Caco-2 (cell line): Measurements from ENCODE around the gene TMEM259. TPM values are rescaled to one million over a fixed set of nuclear protein-coding genes. Genes with fewer than 3 reads are reported as not detected.

Source experiments
- BruUV-seq: library from RNA; stranded (reverse); fragments of 400-500 nt; replicated peaks from 2 replicates; lab custom pipeline; 2021; lab: Mats Ljungman, UMichigan
- CTCF ChIA-PET: fragments of 300-600 bp; sonication (Branson Sonifier 250); formaldehyde crosslinking; loops from one replicate; lab custom pipeline; 2022; ENCODE audit warnings: antibody characterized with exemption; lab: Charles Lee
- POLR2A ChIA-PET: fragments of 300-600 bp; sonication (Branson Sonifier 250); formaldehyde crosslinking; loops from one replicate; lab custom pipeline; 2022; ENCODE audit warnings: antibody characterized with exemption; lab: Charles Lee
- DNase-seq, 2 experiments: peaks; one replicate each; pipeline versions ENCODE4 v3.0.0 to v3.0.0-alpha.2; 2020 to 2022
- H3K27me3 ChIP-seq: replicated peaks from 2 replicates; pipeline ENCODE4 v1.6.0; 2011; ENCODE audit warnings: low read length; ENCODE audit not compliant: control insufficient read depth, insufficient read depth
- H3K36me3 ChIP-seq: 2 replicates; pipeline ENCODE4 v1.5.1; 2011; ENCODE audit warnings: low read length; ENCODE audit not compliant: control insufficient read depth, insufficient read depth
- H3K4me1 ChIP-seq: fragments of 250-450 bp; sonication (Bioruptor Pico); 2 replicates; pipeline ENCODE4 v1.5.1; 2020; ENCODE audit warnings: mild to moderate bottlenecking
- H3K4me3 ChIP-seq: 2 replicates; pipeline ENCODE4 v1.5.1; 2011; ENCODE audit warnings: low read depth, mild to moderate bottlenecking, control low read depth, low read length
- H3K9me3 ChIP-seq: fragments of 250-450 bp; sonication (Bioruptor Pico); 2 replicates; pipeline ENCODE4 v1.5.1; 2020; ENCODE audit warnings: mild to moderate bottlenecking, moderate library complexity
- H3K27ac Mint-ChIP-seq: one replicate; pipeline ENCODE4 v1.8.0; 2022; ENCODE audit warnings: mixed read lengths; ENCODE audit not compliant: unreplicated experiment
- H3K27me3 Mint-ChIP-seq: one replicate; pipeline ENCODE4 v1.8.0; 2022; ENCODE audit warnings: mixed read lengths; ENCODE audit not compliant: insufficient read depth, unreplicated experiment
- H3K36me3 Mint-ChIP-seq: one replicate; pipeline ENCODE4 v1.8.0; 2022; ENCODE audit warnings: mild to moderate bottlenecking, mixed read lengths; ENCODE audit not compliant: insufficient read depth, unreplicated experiment
- H3K4me1 Mint-ChIP-seq: one replicate; pipeline ENCODE4 v1.8.0; 2022; ENCODE audit warnings: low read depth, mixed read lengths; ENCODE audit not compliant: unreplicated experiment
- H3K4me3 Mint-ChIP-seq: one replicate; pipeline ENCODE4 v1.8.0; 2022; ENCODE audit warnings: mild to moderate bottlenecking, moderate library complexity, mixed read lengths; ENCODE audit not compliant: unreplicated experiment
- H3K9me3 Mint-ChIP-seq: one replicate; pipeline ENCODE4 v1.8.0; 2022; ENCODE audit warnings: mixed read lengths; ENCODE audit not compliant: unreplicated experiment
- CTCF ChIP-seq, 2 experiments: fragments of 200-600 bp in 1 of 2; IDR thresholded peaks; 1 replicate in 1 of 2; 2 replicates in 1 of 2; pipeline versions ENCODE4 v1.5.1 to v1.8.0; 2011 to 2022; ENCODE audit warnings: antibody characterized with exemption in 1 of 2, control low read depth in 1 of 2, inconsistent platforms in 1 of 2, low read depth in 1 of 2, low read length in 1 of 2, mild to moderate bottlenecking in 1 of 2, moderate library complexity in 1 of 2; ENCODE audit not compliant: insufficient read depth in 1 of 2, severe bottlenecking in 1 of 2, unreplicated experiment in 1 of 2
- intact Hi-C: fragments of 100-400 bp; cut with micrococcal nuclease; formaldehyde crosslinking; loops from one replicate; pipeline ENCODE4 v1.10.0; 2022; ENCODE audit not compliant: unreplicated experiment
- total RNA-seq: library from RNA; stranded (reverse); gene quantifications from 2 replicates; pipeline ENCODE4 v1.2.3, GENCODE V29; 2022

The TMEM259 gene
- total RNA-seq, 1 experiment from 2014 or later = 148 TPM

DNA sequence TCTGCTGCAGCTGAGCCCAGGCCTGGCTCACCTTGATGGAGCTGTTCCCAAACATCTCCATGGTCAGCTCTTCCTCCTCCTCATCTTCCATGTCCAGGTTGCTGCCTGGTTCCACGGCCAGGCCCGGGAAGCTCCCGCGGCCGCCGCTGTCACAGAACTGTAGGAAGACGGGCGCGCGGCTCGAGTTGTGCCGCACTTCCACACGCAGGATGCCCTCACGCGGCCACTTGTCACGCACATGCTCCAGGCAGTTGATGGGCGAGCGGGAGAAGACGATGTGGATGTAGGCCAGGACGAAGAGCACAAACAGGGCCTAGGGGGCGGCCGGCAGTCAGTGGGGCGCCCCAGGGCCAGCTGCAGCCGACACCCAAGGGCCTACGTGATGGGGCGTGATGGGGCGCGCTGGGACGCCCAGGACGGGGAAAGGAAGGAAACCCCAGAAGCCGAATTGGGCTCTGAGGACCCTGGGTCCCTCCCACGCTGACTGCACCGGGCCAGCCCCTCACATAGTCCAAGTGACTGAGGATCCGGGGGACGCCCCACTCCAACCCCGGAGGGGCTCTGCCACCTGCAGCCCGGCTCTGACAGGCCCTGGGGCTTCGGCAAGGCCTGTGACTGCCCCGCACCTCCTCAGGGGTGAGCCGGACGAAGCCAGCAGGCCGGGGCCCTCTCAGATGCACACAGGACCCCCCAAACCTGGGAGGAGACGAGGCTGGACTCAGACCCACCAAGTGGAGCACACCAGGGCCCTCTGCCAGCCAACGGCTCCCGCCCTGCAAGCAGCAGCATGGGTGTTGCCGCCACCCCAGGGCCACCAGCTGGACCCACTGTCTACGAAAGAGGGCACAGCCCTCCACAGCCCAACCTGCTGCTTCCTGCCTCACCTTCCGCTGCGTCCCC, 6.5 kb downstream of the TMEM259 start:
- H3K4me3 Mint-ChIP-seq = no peak overlapping the region
- H3K9me3 ChIP-seq = no peaks in the 10 kb centered on the region
- H3K36me3 Mint-ChIP-seq = peaks cover 16% of the 10 kb centered on the region
- H3K27me3 ChIP-seq = no peaks in the 10 kb centered on the region
- intact Hi-C loops = no loop called here
- BruUV-seq = no TSS peak
- no peaks in the 10 kb centered on the region for H3K27me3 Mint-ChIP-seq
- no peaks in the 10 kb centered on the region; the same call in 1 of the 2 replicates for H3K36me3 ChIP-seq
- no peak for DNase-seq
- TF ChIP-seq CTCF (IDR thresholded peaks at IDR 0.05; ENCODE audit: insufficient read depth in 1 of 2, low read depth in 1 of 2, low read length in 1 of 2, severe bottlenecking in 1 of 2, unreplicated experiment in 1 of 2) = no peak
- H3K27ac Mint-ChIP-seq = no peak overlapping the region
- no peaks in the 10 kb centered on the region for H3K4me1 Mint-ChIP-seq
- peaks cover 18% of the 10 kb centered on the region for H3K4me1 ChIP-seq
- no peak overlapping the region for H3K4me3 ChIP-seq
- CTCF ChIA-PET = interaction anchor here (0.5 to 0.6 kb wide), 2 partner anchors 332 to 1305 kb away, joined by 3 read pairs; no protein-coding TSS in a partner anchor
- POLR2A ChIA-PET = no interaction called here
- no peaks in the 10 kb centered on the region for H3K9me3 Mint-ChIP-seq

DNA sequence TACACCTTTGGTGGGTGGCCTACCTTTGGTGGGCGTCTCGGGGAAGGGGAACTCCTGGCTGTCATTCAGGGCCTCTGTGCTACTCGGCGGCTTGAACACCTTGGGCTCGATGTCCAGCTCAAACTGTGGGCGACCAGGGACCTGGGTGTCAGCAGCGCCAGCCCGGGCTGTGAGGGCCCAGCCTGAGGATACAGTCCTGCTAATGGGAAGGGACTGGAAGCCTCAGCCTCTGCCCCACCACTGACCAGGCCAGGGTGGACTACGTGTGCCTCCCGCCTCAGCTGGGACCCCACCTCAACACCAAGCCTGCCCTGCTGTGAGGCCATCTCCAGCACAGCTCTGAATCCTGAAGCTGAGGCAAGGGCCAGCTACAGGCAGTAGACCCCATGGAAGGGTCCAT, 7.7 kb downstream of the TMEM259 start:
- Mint-ChIP-seq H3K27ac (no peak overlapping the region), H3K4me3 (no peak overlapping the region), H3K27me3 (no peaks in the 10 kb centered on the region), H3K36me3 (peaks cover 21% of the 10 kb centered on the region), H3K4me1 (no peaks in the 10 kb centered on the region), H3K9me3 (no peaks in the 10 kb centered on the region)
- intact Hi-C loops = no loop called here
- no peak for TF ChIP-seq CTCF (IDR thresholded peaks at IDR 0.05; ENCODE audit: insufficient read depth in 1 of 2, low read depth in 1 of 2, low read length in 1 of 2, severe bottlenecking in 1 of 2, unreplicated experiment in 1 of 2)
- Histone ChIP-seq H3K9me3 (no peaks in the 10 kb centered on the region), H3K4me1 (peaks cover 12% of the 10 kb centered on the region; the same call in 1 of the 2 replicates), H3K36me3 (no peaks in the 10 kb centered on the region; the same call in 1 of the 2 replicates), H3K4me3 (no peak overlapping the region), H3K27me3 (no peaks in the 10 kb centered on the region)
- DNase-seq = no peak
- BruUV-seq = no TSS peak
- ChIA-PET POLR2A (interaction anchor here (0.6 kb wide), 1 partner anchor 118 kb away, joined by 3 read pairs; no protein-coding TSS in a partner anchor), CTCF (no interaction called here)

- POLR2A ChIA-PET = no interaction called here
- intact Hi-C loops = no loop called here
- Histone ChIP-seq H3K4me1 (peaks cover 4% of the 10 kb centered on the region; the same call in 1 of the 2 replicates), H3K36me3 (no peaks in the 10 kb centered on the region; the same call in 1 of the 2 replicates), H3K4me3 (no peak overlapping the region), H3K27me3 (no peaks in the 10 kb centered on the region), H3K9me3 (no peaks in the 10 kb centered on the region)
- H3K4me3 Mint-ChIP-seq = no peak overlapping the region
- H3K4me1 Mint-ChIP-seq = no peaks in the 10 kb centered on the region
- CTCF ChIA-PET = no interaction called here
- no peaks in the 10 kb centered on the region for H3K9me3 Mint-ChIP-seq
- DNase-seq = no peak
- TF ChIP-seq CTCF (IDR thresholded peaks at IDR 0.05; ENCODE audit: insufficient read depth in 1 of 2, low read depth in 1 of 2, low read length in 1 of 2, severe bottlenecking in 1 of 2, unreplicated experiment in 1 of 2) = no peak
- peaks cover 22% of the 10 kb centered on the region for H3K36me3 Mint-ChIP-seq
- no peaks in the 10 kb centered on the region for H3K27me3 Mint-ChIP-seq
- BruUV-seq = no TSS peak
- no peak overlapping the region for H3K27ac Mint-ChIP-seq
These were observed 8.6 kb downstream of the TMEM259 start for GRCh38 chr19:1012334-1012733.
